Skin of body (tissue), 2 donors: ENCODE results near the gene ZSCAN10. TPM values are rescaled to one million over a fixed set of nuclear protein-coding genes. Genes with fewer than 3 reads are reported as not detected.
A peak's percentile ranks its signal among the peaks of the same experiment; 100 is the strongest.
"Not testable (repeated sequence)": the region's sequence is repeated elsewhere in the genome, so short reads cannot be mapped to it uniquely, and the experiment has no call there.

Source experiments
- DNase-seq: peaks from one replicate; lab custom pipeline; 2025; lab: John Stamatoyannopoulos, UW
- total RNA-seq: library from RNA; depleted of rRNA; stranded (reverse); fragments of >200 nt; gene quantifications from one replicate; pipeline ENCODE4 v1.2.3, GENCODE V29; 2014

Gene ZSCAN10
- total RNA-seq, 1 donor from 2014 or later = not detected

- DNase-seq = peak; percentile 24
Measured at GRCh38 chr16:3065069-3065741, 33.9 kb downstream of the ZSCAN10 start, which contains the start of gene IL32. TSS of gene IL32 (plus strand) at chr16:3065640. CDS start at chr16:3065812, 172 bp downstream.

DNA sequence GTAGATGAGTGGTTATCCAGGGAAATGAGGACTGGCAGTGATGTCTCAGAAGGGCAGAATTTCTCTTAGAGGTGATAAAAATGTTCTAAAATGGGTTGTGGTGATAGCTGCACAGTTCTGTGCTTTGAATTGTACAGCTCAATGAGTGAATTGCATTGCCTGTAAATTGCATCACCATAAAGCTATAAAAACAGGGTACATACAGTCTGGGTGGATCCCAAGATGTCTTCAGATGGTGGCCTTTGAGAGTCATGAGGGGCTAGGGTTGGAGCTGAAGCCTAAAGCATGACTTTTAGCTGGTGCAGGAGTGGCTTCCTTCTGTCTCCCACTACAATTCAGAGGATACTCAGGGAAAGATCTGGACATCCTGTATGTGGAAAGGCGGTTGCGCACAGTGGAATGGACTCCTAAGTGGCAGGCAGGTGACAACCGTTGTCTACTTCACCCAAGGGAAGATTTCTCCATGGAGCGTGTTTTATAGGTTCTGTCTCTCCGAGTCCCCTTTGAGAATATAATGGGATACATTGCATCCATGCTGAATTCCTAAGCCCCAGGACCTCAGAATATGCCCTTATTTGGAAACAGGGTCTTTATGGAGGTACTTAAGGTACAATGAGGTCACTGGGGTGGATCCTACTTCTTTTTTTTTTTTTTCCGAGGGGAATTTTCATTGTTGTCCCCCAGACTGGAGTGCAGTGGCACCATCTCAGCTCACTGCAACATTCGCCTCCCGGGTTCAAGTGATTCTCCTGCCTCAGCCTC, 35.3 kb downstream of the ZSCAN10 start:
- DNase-seq = no peak

DNA sequence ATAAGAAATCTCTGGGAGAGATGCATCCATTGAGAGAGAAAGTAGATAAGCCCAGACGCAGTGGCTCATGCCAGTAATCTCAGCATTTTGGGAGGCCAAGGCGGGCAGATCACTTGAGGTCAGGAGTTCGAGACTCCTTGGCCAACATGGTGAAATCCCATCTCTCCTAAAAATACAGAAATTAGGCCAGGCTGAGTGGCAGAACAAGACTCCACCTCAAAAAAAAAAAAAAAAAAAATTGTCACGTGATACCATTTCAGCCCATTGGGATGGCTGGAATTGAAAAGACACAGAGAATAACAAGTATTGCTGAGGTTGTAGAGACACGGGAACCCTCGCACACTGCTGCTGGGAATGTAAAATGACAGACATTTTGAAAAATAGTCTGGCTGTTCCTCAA, 36.5 kb downstream of the ZSCAN10 start:
- DNase-seq = no peak

- no peak for DNase-seq
Measured at GRCh38 chr16:3060339-3061127, 38.6 kb downstream of the ZSCAN10 start.

GRCh38 chr16:3059723-3060242, 39.3 kb downstream of the ZSCAN10 start:
- no peak for DNase-seq

GRCh38 chr16:3059041-3059722, 39.9 kb downstream of the ZSCAN10 start:
- peak; percentile 69 for DNase-seq

DNA sequence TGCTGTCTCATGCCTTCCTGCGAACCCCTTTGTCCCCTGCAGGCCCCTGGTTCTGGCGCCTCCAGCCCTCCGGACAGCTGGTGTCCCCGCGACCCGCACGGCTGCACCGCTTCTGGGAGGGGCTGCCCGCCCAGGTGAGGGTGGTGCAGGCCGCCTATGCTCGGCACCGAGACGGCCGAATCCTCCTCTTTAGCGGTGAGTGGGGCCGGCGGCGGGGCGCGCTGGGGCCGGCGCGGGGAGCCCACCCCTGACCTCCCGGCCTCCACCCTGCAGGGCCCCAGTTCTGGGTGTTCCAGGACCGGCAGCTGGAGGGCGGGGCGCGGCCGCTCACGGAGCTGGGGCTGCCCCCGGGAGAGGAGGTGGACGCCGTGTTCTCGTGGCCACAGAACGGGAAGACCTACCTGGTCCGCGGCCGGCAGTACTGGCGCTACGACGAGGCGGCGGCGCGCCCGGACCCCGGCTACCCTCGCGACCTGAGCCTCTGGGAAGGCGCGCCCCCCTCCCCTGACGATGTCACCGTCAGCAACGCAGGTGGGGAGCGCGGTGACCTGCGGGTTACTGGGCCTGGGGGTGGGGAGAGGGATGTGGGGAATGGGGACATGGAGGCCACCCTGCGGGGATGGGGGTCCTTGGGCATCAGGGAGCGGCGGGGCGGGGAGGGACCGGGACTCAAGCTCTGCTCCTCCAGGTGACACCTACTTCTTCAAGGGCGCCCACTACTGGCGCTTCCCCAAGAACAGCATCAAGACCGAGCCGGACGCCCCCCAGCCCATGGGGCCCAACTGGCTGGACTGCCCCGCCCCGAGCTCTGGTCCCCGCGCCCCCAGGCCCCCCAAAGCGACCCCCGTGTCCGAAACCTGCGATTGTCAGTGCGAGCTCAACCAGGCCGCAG, 40.7 kb downstream of the ZSCAN10 start:
- no peak for DNase-seq

DNA sequence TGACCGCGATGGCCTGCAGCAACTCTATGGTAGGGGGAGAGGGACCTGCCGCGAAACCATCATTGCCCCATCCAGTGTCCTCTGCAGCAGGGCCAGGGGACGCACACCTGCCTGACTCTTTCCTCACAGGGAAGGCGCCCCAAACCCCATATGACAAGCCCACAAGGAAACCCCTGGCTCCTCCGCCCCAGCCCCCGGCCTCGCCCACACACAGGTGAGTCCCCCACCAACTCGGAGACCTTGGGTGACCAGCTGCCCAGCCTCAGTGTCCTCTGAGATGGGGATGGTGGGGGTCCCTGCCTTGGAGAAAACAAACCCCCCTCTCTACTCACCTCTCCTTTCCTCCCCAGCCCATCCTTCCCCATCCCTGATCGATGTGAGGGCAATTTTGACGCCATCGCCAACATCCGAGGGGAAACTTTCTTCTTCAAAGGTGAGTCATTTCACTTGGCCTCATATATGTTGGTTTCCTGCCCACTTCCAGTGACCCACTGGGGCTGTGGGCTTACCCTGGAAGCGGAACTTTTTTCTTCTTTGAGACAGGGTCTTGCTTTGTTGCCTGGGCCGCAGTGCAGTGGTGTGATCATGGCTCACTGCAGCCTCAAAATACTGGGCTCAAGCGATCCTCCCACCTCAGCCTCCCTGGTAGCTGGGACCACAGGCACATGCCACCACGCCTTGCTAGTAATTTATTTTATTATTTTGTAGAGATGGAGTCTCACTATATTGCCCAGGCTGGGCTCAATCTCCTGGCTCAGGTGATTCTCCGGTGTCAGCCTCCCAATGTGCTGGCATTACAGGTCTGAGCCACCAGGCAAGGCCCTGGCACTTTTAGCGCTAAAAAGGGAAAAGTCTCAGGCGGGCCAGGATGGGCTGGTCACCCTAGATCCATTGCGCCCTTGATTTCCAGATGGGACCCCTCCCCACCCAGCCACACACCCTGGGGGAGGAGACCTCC, 41.6 kb downstream of the ZSCAN10 start:
- no peak for DNase-seq

GRCh38 chr16:3056336-3057180, 42.5 kb downstream of the ZSCAN10 start:
- DNase-seq = no peak

DNA sequence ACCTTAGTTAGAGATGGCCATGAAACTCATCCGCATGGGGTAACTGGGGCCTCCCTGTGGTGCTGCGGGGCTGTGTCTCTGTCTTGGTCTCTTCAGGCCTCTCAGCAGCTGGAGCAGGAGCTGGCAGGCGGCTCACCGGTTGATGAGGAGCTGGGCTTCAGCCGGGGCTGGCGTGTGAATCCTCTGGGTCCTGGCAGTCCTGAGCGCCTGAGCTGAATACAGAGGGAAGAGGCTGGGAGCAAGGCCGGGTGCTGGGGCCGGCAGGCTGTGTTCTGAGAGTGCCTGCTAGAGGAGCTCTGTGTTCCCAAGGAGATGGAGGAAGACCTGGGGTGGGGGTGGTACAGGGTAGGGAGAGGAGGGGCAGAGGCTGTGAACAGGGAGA, 43.4 kb downstream of the ZSCAN10 start:
- not testable (repeated sequence) for DNase-seq

DNA sequence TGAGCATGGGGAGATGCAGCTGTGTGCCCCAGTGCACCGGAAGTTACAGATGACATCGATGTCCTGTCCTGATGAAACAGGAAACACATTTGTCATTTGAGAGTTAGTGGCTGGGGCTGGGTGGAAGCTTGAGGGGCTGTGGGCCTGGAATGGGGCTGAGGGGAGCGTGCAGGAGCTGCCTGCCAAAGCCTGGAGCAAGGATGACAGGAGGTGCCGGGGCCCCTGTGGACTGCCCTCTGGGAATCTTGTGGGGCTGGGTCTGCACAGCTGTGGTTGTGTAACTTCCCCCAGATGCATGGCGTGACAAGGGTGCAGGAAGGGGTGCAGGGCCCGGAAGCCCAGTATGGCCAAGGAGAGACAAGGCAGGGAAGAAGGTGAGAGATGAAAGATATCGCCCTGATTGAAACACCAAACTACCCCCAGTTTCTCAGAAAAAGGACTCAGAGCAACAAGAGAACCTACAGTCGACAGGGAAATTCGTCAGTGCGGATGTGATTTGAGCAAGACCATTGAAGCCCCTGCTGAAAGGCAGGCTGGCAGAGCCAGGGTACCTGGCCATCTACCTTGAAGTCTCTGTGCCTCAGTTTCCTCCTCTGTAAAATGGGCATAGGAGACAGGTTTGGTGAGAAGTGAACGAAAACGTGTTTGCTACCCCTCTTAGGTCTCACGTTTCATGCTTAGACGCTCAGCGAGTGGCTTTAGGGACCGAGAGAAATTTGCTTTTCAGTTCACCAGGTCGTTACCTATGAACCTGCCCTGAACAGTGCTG, 43.9 kb downstream of the ZSCAN10 start:
- no peak for DNase-seq

DNA sequence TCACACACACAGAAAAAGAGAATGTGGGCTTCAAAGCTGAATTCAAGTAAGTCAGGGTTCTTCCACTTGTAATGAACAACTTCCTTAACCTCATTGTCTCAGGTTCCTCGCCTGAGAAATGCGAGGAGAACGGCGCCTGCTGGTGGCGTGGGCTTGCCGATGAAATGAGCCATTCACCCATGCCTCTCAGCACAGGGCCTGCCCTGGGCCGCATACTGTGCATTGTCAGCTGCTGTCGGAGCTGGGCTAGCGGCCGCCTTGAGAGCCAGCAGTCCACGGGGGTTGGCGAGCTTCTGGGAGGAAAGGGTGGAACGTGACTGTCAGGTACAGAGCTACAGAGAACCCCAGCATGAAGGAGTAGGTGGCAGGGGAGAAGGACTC, 45.8 kb downstream of the ZSCAN10 start:
- DNase-seq = not testable (repeated sequence)

DNA sequence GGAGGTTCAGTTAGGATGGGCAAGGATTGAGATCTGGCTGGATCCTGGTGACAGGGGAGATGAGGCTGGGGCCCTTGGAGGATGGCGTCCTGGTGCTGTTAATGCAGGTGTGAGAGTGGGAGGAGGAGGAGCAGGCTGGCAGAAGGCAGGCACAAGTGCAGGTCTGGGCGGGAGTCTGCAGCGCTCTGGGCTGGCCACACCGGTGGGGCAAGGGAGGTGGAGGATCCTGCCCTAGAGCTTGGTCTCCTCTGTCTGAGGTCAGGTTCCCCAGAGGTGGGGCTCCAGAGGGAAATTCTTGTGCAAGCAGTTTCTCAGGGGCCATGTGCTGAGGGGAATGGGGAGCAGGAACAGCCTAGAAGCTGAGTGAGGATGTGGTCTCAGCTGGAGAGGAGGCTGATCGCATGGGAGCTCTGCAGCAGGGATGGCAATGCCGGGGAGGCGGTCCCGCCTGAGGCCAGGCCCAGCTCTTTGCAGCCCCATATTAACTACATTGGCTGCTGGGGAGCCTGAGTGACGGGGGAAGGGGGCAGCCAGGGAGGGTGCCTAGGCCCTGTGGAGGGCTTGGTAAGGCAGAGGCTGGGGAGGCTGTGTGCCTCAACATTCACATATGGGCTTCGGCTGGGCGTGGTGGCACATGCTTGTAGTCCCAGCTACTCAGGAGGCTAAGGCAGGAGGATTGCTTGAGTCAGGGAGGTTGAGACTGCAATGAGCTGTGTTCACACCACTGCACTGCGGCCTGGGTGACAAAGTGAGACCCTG, 46.3 kb downstream of the ZSCAN10 start:
- not testable (repeated sequence) for DNase-seq

DNA sequence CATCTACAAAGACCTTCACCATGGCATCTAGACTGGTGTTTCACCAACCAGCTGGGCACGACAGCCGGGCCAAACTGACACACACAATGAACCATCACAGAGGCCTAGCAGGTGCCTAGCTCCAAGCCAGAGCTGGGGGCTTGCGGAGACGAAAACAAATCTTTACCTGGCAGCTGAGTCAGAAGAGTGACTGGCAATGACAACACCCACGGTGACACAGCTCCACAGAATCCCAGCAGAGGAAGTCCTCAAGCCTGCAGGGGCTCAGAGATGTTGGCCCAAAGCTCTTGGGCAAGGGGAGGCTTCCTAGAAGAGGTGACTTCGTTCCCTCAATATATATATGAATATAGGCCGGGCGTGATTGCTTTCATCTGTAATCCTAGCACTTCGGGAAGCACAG, 47.6 kb downstream of the ZSCAN10 start:
- no peak for DNase-seq

GRCh38 chr16:3051009-3051408, 48.1 kb downstream of the ZSCAN10 start:
- no peak for DNase-seq

DNA sequence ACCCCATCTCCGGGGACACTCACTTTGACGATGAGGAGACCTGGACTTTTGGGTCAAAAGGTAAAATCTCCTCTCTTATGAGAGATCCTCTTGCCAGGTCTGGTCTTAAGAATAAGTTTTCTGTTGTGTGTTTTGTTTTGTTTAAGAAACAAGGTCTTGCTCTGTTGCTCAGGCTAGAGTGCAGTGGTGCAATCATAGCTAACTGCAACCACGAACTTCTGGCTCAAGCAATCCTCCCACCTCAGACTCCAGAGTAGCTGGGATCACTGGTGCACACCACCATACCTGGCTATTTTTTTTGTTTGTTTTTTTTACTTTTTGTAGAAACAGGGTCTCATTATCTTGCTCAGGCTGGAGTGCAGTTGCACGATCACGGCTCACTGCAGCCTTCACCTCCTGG, 48.6 kb downstream of the ZSCAN10 start:
- no peak for DNase-seq
